Right ventricle myocardium inferior (tissue), 1 donor: ENCODE data around the gene EPAS1. TPM values are rescaled to one million over a fixed set of nuclear protein-coding genes. Genes with fewer than 3 reads are reported as not detected.

Experiments
- ATAC-seq: fragments of 200-7000 bp; cut with Tn5 transposase; one replicate; pipeline ENCODE4 v1.9.1; 2020; ENCODE audit warnings: mild to moderate bottlenecking, moderate library complexity
- DNase-seq: peaks from one replicate; pipeline ENCODE4 v3.0.0; 2021; ENCODE audit errors: missing footprints
- intact Hi-C: fragments of 100-400 bp; cut with DNase I; formaldehyde crosslinking; loops from one replicate; pipeline ENCODE4 v1.11.0; 2022
- total RNA-seq: library from RNA; stranded (reverse); fragmentation: NEBNext Ultra II Directional; extraction: Animal tissue kit (Norgen Biotek cat#: 25700); gene quantifications from one replicate; pipeline ENCODE4 v1.2.1, GENCODE V29; 2021
- donor health status: DM: no; HTN: yes; CAD: no; lungs with severe emphysema.

EPAS1 gene
- total RNA-seq, 1 donor from 2014 or later, result 205 TPM

DNA sequence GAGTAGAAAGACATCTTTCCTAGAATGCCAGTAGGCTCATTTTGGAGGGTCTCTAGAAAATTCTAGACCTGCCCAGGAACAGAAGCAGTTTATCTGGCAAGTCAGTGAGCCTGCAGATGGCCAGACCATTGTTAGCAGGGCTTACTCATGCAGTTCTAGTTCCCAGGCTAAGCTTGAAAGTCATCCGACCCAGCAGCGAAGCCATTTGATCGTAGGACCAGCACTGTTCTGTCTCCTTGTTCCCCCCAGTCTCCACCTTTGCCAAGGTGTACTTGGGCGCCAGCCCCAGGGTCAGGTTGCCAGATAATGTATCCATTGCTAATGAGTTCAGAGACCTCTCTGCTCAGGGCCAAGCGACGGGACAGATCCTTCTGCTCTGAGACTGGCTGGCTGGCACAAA, 70.1 kb downstream of the EPAS1 start:
- intact Hi-C loops, result no loop called here
- ATAC-seq, result no peak
- DNase-seq, result no peak

DNA sequence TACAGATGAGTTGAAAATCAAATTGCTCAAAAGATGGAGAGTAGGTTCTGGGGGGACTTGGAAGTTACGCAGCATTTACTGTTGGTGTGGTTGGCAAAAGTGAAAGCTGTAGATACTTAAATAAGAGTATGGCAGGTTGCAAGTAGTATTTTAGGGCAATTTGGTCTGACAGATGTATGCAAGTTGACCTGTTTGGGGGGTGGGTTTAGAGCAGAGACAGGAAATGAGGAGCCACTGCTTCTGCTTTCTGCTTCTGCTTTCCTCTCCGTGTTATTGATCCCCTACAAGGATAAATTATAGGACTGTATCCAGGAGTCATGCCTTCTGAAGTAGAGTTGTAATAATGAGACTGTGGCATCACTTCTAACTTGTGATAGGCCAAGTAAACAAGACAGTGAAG, 71.2 kb downstream of the EPAS1 start:
- intact Hi-C loops, result no loop called here

GRCh38 chr2:46369783-46370182, 72.6 kb downstream of the EPAS1 start:
- DNase-seq (no peak), ATAC-seq (peak; percentile 11)
- intact Hi-C loops, result no loop called here

More for the DNA sequence above, 71.2 kb downstream of the EPAS1 start:
- ATAC-seq (no peak), DNase-seq (no peak)

DNA sequence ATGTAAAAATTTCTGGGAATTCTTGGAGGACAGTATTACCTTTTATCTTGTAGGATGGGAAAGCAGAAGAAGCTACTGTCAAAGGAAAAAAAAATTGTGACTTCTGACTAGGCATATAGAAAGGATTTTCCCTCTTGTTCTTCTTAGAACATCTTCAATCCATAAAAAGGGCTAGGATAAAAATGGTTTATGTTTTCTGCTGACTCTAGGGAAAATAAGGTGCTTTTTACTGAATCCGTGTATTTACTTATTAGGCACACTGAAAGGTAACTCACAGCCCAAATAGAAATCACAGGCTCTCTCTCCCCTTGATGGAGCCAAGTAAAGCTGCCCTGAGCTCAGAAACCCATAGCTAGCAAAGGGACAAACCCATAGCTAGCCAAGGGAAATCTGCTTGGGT, 74.6 kb downstream of the EPAS1 start:
- ATAC-seq (no peak), DNase-seq (no peak)
- intact Hi-C loops, result no loop called here

DNA sequence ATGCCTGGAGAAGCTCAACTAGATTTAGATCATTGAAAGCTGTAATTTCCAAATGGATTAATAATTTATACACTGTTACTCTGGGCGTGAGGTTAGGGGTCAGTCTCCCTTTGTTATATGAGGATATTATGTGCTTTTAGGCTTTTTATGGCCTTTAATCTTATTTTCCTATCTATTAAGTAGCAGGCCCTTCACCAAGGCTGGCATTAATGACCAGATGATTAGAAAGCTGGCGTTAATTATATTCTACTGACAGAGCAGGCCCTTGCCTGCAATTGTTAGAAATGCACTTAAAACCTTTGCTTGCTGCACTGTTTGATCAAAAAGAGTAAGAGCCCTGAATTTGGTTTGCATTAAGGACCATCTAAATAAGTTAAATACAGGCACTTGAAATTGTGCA, 75.3 kb downstream of the EPAS1 start:
- DNase-seq (no peak), ATAC-seq (no peak)
- intact Hi-C loops, result no loop called here

DNA sequence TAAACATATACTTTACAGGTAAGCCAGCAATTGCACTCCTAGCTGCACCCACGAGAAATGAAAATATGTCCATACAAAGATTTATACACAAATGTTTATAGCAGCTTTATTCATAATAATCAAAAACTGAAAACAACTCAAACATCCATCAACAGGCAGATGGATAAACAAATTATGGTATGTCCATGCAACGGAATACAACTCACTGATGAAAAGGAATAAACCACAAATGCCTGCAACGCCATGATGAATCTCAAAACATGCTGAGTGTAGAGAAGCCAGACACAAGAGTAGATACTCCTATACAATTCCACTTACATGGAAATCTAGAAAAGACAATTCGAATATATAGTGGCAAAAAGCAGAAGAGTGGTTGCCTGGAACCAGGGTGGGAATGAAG, 76.0 kb downstream of the EPAS1 start:
- intact Hi-C loops, result no loop called here
- ATAC-seq (no peak), DNase-seq (no peak)

DNA sequence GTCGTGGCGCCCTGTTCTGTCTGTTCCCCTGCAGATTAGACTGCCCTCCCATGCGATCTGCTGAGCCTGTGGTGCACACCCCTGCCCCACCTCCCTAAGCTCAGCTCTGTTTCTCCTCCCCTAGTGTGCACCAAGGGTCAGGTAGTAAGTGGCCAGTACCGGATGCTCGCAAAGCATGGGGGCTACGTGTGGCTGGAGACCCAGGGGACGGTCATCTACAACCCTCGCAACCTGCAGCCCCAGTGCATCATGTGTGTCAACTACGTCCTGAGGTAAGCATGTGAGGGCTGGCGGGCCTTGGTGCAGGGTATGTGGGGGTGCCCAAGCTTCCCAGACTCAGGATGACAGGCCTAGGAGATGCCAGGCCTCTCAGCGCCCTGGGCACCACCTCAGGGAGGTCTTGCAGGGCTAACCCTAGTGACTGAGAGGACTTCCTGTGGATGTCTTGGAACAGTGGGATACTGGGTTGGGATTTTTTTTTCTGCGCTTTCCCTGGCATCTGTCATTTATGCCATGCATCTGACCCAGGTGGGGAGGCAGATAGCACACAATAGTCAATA, 78.4 kb downstream of the EPAS1 start:
- intact Hi-C loops, result no loop called here
- no peak for DNase-seq
- no peak for ATAC-seq

DNA sequence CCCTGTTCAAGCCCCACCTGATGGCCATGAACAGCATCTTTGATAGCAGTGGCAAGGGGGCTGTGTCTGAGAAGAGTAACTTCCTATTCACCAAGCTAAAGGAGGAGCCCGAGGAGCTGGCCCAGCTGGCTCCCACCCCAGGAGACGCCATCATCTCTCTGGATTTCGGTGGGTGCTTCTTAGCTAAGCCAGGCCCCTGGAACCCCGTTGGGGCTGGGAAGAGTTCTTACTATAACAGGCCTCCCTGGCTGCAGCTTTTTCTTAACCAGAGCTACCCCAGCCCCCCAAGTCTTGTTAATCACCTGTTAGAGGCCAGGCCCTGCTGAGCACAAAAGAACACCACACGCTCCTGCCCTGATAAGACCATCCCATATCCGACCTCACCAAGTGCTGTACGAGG, 79.4 kb downstream of the EPAS1 start:
- DNase-seq, result no peak
- intact Hi-C loops, result no loop called here
- peak; percentile 7 for ATAC-seq

GRCh38 chr2:46377101-46377581, 79.9 kb downstream of the EPAS1 start:
- ATAC-seq (peak; percentile 31), DNase-seq (no peak)
- intact Hi-C loops, result no loop called here

DNA sequence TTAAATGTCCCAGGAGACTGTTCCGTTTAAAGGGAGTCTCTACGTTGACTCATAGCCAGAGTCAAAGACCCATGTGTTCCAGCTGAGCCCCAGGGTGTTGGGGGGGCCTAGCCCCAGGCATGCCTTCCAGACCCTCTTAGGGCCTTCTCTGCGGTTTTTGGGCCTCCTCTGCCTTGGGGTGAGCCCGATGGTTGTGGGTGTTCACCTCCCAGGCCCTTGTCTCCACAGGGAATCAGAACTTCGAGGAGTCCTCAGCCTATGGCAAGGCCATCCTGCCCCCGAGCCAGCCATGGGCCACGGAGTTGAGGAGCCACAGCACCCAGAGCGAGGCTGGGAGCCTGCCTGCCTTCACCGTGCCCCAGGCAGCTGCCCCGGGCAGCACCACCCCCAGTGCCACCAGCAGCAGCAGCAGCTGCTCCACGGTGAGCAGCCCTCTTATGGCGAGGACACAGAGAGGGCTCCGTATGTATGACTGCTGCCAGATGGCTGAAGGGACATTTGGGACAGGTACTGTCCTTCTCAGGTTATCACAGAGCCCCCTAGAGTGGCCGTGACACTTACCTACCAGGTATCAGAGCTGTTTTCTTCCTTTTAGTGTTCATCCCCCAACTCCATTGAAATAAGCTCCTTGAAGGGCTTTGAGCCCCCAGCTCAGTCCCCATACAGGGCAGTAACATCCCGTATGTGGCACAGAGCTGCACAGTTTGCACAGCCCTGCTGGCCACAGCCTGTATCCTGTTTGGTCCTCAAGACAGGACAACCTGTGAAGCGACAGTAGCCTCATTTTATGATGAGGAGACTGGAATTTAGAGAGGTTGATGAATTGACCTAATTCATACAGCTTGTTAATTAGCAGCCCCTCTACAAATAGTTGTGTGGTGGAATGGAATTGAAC, 80.7 kb downstream of the EPAS1 start:
- intact Hi-C loops, result no loop called here
- ATAC-seq (no peak), DNase-seq (no peak)

- no peak for ATAC-seq
Measured at GRCh38 chr2:46378616-46379015, 81.4 kb downstream of the EPAS1 start.

DNA sequence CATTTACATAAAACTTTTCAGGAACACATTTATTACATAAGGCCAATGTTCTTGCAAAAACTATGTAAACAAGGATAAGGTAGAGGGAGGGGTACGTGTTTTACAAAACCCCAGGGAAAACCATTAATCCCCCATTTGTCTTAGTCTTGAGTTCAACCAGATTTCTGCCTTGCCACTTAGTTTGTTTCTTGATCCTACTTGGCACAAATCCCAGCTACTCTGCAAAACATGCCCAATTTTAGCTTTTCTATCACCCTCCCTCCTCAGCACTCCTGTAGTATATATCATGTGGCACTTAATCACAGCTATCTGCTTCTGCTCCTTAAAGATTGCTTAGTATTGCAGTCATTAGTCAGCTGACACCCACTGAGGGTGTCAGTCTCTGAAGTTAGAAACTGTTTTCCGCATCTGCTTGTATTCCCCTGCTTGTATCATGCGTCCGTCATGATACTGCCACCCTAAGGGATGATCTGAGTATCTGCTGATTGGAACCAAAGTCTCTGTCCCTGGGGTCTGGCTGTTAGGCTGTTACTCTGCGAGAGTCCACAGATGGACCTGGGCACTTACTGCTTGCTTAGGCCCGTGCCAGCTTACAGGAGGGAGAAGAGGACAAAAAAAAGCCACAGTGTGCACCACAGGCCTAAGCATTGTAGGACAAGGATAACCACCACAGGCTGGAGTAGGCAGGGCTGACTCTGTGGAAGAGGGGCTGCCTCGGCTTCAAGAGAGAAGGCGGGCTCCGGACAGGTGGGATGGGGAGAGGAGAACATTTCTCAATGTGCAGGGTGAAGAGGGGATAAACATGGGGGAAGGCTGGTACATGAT, 82.2 kb downstream of the EPAS1 start:
- DNase-seq (no peak), ATAC-seq (no peak)
- intact Hi-C loops, result no loop called here

More at GRCh38 chr2:46378616-46379015, 81.4 kb downstream of the EPAS1 start:
- intact Hi-C loops, result no loop called here
- no peak for DNase-seq

GRCh38 chr2:46380038-46380940, 83.1 kb downstream of the EPAS1 start:
- DNase-seq (no peak), ATAC-seq (no peak)
- intact Hi-C loops, result no loop called here

DNA sequence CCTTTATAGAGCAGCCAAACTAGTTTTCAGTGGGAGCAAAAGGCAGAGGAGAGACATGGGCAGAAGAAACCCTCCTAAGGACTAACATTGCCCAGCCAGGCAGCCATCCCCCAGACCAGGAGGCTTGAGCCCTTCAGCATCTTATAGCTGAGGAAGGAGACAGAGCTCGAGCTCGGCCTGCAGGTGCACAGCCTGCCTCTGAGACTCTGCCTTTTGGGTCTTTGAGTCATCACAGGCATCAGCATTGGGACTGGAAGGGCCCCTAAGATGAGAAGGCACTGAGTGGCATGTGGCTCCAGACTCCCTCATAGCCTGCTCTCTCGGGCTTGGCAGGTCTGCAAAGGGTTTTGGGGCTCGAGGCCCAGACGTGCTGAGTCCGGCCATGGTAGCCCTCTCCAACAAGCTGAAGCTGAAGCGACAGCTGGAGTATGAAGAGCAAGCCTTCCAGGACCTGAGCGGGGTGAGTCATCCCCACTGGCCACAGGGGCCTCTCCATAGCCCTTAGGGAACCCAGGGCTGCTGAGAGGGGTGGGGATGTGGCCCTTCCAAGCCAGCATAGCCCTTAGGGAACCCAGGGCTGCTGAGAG, 84.1 kb downstream of the EPAS1 start:
- ATAC-seq (no peak), DNase-seq (no peak)
- intact Hi-C loops, result no loop called here

DNA sequence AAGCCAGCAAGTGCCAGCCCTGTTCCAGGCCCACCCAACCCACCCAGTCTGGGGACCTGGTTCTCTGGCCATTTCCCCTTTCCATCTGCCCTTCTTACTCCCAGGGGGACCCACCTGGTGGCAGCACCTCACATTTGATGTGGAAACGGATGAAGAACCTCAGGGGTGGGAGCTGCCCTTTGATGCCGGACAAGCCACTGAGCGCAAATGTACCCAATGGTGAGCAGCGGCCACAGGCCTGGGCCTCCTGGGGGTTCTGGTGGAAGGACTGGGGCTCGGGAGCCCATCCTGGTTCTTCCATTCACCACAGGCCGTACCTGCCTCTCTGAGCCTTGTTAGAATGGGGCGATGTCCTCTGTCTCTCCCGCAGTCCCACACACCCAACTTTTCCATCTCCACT, 84.7 kb downstream of the EPAS1 start:
- intact Hi-C loops, result no loop called here
- ATAC-seq (no peak), DNase-seq (no peak)

GRCh38 chr2:46382331-46383112, 85.3 kb downstream of the EPAS1 start:
- intact Hi-C loops, result no loop called here
- ATAC-seq (no peak), DNase-seq (no peak)

DNA sequence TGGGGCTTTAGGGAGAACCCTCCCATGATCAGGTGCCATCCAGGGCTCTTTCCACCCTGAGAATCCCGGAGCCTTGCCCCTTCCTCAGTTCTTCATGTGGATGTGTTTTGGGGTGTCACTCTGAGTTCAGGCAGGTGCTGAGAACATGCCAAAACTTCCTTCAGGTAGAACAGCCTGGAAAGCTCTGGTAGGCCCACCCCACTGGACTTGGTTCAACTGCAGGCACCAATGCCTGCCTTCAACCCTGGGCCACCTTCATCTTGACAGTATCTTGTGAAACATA, 85.8 kb downstream of the EPAS1 start:
- intact Hi-C loops, result no loop called here
- ATAC-seq (no peak), DNase-seq (no peak)
